Activated CD8-positive, alpha-beta memory T cell treated with anti-CD3 and anti-CD28 coated beads for 24 hours (primary cell): ENCODE data around the gene CSF2.
"Not testable (repeated sequence)": the region's sequence is repeated elsewhere in the genome, so short reads cannot be mapped to it uniquely, and the experiment has no call there.

Source experiments
- DNase-seq: peaks from one replicate; pipeline ENCODE4 v3.0.0-alpha.2; 2020

Gene CSF2

GRCh38 chr5:132114150-132115121, 40.8 kb downstream of the CSF2 start:
- DNase-seq: no peak

- no peak for DNase-seq
These were observed 41.8 kb downstream of the CSF2 start for GRCh38 chr5:132115375-132115774.

DNA sequence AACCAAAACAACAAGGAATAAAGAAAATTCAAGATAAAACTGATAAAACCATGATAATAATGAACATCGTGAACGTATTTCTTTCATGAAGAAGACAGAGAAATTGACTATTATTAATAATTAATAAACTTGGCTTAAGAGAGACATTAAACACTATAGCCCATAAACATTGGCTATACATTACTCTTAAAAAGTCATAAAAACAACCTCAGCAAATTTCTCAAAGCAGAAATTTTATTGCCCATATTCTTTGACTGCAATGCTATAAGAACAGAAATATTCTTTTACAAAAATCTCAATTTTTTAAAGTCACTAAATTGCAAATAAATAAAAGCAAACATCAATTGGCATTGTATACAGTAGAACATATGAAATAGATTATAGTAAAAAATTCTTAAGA, 42.5 kb downstream of the CSF2 start:
- no peak for DNase-seq

DNA sequence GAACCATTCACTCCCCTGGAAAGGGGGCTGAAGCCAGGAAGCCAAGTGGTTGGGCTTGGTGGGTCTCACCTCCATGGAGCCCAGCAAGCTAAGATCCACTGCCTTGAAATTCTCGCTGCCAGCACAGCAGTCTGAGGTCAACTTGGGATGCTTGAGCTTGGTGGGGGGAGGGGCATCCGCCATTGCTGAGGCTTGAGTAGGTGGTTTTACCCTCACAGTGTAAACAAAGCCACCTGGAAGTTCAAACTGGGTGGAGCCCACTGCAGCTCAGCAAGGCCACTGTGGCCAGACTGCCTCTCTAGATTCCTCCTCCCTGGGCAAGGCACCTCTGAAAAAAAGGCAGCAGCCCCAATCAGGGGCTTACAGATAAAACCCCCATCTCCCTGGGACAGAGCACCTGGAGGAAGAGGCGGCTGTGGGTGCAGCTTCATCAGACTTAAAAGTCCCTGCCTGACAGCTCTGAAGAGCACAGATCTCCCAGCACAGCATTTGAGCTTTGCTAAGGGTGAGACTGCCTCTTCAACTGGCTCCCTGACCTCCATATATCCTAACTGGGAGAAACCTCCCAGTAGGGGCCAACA, 43.4 kb downstream of the CSF2 start:
- DNase-seq: not testable (repeated sequence)

DNA sequence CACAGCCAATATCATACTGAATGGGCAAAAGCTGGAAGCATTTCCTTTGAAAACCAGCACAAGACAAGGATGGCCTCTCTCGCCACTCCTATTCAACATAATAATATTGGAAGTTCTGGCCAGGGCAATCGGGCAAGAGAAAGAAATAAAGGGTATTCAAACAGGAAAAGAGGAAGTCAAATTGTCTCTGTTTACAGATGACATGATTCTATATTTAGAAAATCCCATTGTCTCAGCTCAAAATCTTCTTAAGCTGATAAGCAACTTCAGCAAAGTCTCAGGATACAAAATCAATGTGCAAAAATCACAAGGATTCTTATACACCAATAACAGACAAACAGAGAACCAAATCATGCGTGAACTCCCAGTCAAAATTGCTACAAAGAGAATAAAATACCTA, 47.1 kb downstream of the CSF2 start:
- DNase-seq: not testable (repeated sequence)

GRCh38 chr5:132122971-132123370, 49.4 kb downstream of the CSF2 start:
- DNase-seq: not testable (repeated sequence)

GRCh38 chr5:132123578-132123977, 50.0 kb downstream of the CSF2 start:
- DNase-seq: not testable (repeated sequence)
